Measurements from ENCODE around the gene PRR13.
"Not testable (repeated sequence)": the region's sequence is repeated elsewhere in the genome, so short reads cannot be mapped to it uniquely, and the experiment has no call there.

Gene PRR13

DNA sequence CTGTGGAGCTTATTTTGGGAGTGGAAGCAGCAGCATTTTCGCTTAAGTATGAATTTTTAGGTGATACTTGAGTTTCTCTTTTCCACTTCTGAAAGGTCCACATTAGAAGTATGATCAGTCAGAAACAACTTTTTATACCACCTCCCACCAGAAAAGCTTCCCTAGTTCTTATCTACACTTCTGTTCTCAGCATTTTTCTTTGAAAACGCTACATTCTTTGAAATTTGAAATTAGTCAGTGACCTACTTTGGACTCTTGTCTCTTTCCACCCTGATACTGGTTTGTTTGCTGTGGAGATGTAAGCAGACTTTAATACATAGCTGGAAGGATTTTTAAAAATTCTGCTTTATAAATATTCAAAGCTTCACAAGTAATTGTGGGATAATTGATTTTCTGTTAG, 32.5 kb downstream of the PRR13 start:
- DNase-seq: no peak

DNA sequence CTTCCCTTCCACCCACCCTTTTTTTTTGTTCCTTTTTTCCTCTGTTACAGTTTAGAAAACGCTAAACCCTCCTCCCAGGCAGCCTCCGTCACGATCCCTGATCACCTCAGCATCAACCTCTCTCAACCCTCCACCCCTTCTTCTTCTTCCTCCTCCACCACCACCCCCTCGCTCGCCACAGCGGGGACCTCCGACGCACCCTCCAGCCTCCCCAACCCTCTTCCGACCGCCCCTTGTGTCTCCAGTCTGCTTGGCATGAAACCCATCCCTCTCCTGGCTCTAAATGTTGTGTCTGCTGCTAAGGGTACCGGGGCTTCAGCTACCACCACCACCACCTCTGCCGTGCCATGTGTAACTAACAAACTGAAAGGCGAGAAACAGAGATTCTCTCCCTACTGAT, 33.3 kb downstream of the PRR13 start:
- DNase-seq: no peak

GRCh38 chr12:53476769-53477209, 35.3 kb downstream of the PRR13 start:
- DNase-seq: peak; percentile 32

GRCh38 chr12:53478865-53479264, 37.3 kb downstream of the PRR13 start:
- DNase-seq: no peak

GRCh38 chr12:53479331-53479730, 37.8 kb downstream of the PRR13 start:
- no peak for DNase-seq

- DNase-seq: no peak
These were observed 39.2 kb downstream of the PRR13 start for GRCh38 chr12:53480491-53481442.

- not testable (repeated sequence) for DNase-seq
These were observed 39.9 kb downstream of the PRR13 start for GRCh38 chr12:53481458-53481857.

DNA sequence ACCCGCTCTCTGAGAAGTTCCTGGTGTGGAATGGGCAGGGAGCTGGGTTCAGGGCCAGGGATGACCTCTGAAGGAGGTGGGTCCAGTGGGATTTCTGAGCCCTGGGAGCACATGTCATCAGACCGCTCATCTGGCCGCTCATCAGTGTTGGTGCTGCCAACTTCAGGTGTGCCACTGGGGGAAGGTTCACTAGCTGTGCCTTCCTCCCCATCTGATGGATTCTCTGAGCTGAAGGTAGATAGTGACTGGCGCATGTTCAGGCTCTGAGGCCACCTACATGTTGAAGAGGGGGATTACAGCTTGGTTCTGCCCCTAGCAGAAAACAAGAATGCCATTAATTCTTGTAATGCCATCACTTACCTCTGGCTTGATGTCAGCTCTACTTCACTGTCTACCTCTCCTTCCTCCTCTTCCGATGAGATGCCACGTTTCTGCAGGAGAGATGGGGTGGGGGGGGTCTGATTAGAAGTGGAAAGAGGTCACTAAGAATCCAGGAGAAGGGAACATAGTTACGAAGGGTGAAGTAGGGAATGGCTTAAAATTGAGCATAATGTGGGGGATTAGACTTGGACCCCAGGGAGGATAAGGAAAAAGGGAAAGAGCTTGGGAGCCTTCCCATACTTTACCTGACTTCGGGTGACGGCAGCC, 40.5 kb downstream of the PRR13 start:
- DNase-seq: no peak

GRCh38 chr12:53482626-53483168, 41.2 kb downstream of the PRR13 start:
- no peak for DNase-seq

GRCh38 chr12:53483225-53483978, 41.9 kb downstream of the PRR13 start:
- DNase-seq: peak; percentile 6

- DNase-seq: no peak
These were observed 42.4 kb downstream of the PRR13 start for GRCh38 chr12:53483979-53484377.

GRCh38 chr12:53484686-53485575, 43.4 kb downstream of the PRR13 start:
- no peak for DNase-seq

GRCh38 chr12:53485955-53486735, 44.6 kb downstream of the PRR13 start:
- DNase-seq: no peak

DNA sequence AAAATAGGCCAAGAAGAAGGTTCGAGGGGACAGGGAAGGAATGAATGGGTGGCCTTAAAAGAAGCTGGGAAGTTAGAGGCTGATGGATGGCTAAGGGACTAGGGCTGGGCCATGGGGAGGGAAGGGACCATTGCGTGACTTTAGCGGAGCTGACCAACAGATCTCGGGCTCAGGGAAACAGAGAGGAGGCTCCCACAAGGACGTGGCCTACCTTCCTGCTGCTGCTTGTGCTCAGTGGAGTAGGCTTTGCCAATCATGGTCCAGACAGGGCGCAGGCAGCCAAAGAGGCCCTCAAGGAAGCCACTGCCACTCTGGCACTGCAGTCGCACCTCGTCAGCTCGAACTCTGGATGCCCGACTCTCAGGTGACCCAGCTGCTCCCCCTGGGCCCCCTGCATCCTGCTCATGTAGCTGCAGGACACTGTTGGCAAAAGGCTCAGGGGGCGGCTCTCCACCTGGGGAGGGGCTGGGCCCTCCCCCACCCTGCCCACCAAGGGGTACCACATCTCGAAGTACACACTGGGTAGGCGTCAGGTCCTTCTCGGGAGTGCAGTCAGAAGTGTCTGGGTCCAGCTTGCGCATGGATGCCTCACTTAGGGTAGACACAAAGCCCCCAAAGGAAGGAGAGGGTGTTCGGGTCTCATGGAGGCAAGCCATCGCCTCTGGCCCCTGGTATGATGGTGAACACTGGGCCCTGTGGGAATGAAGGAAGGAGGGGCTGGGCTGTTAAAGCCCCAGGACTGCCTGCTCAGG, 45.4 kb downstream of the PRR13 start:
- DNase-seq: no peak

DNA sequence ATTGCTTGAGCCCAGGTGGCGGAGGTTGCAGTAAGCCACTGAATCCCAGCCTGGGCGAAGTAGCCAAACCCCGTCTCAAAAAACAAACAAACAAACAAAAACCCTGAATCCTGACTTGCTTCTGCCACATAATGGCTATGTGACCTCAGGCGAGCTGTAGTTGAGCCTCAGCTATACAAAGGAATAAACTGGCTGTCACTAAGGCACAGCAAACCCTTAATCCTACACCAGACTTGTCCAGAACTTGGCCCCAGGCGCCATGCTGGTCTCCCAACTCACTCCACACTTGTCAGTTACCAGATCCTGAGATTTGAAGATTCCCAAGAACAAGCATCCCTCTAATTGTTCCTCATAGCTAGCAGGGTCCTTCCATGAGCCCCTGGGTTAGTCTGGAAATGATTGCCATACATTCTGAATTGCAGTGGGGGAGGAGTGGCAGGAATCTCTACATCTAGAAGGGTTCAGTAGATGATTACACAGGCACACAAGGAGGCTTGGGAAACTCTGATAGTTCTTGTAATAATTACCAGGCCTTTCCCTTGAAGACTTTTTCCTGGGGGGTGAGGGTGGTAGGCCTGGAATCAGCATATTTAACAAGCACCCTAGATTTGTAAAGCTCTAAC, 47.8 kb downstream of the PRR13 start:
- DNase-seq: no peak

GRCh38 chr12:53492188-53492587, 50.7 kb downstream of the PRR13 start:
- no peak for DNase-seq

DNA sequence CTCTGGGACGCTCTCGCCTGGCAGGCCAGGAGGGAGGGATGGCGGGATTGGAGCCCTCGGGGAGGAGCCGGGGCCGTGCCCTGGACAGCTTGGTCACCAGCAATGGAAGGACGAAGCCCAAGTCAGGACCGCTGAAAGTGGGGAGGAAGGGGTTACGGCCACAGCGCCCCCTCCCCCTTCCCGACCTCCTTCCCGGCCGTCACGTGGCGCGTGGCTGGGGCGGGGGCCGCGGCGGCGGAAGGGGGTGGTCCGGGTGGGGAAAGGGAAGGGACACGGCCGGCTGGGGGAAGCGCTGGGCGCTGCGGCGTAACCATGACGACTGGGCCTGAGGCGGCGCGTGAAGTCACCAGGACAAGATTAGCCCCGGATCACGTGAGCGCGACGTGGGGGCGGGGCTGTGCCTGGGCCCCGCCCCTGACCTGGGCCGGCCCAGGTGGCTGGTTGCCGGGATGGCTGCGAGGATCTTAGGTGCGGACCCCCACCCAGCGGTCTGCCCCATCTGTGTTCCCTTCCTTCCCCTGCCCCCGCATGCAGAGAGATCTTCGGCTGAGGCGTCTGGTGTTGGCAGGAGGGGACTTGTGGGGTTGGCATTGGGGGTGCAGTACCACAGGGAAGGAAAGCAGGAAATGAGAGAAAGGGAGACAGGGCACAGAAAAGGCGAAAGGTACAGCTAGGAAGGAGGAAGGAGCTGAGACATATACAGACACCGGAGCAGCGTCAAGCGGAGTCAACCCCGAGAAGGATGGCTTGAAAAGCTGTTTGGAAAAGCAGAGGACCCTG, 51.5 kb downstream of the PRR13 start:
- peak; percentile 79 for DNase-seq

DNA sequence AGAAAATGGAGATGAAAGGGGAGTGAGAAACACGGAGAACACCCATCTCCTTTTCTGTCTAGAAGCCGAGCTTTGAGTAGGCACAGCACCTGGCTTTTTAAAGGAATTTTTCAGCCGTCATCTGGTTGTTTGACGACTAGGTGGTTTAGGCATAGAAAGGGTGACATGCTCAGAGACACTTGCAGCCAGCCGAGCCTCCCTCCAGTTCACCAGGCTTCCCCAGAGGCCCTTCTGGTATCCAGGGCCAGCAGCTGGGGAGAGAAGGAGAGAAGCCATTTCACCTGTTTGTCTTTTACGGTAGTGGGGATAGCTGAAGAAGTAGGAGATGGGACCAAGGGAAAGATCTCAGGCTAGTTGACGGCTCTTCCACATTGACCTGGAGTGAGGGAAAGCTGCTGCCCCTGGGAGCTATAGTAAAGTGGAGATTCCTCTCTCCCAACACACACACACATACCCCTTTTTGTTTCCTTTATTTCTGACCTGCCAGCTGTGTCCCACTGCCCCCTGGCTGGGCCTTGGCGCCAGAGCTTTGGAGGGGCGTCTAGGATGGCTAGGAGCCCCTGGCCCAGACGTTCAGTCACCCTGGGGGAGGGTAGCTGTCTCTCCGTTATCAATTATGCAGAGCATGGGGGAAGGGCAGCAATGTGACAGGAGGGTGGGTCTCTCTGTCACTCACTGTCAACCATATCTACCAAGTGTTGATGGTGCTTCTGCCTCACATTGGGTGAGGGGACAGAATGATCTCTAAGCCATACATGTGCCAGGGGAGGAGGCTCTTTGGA, 52.3 kb downstream of the PRR13 start:
- DNase-seq: peak; percentile 54

All from NCI-H510A treated with DMSO at 0.1 percent for 48 hours (cell line).